Lung (tissue), 12 donors: ENCODE data around the gene DTNB. TPM values are rescaled to one million over a fixed set of nuclear protein-coding genes. Genes with fewer than 3 reads are reported as not detected.

Experiments used
- ATAC-seq: fragments of 200-7000 bp; cut with Tn5 transposase; one replicate; pipeline ENCODE4 v1.9.1; 2020; ENCODE audit warnings: moderate number of reproducible peaks; ENCODE audit not compliant: insufficient read depth, low FRiP score
- DNase-seq, 3 donors: peaks; one replicate each; pipeline ENCODE4 v3.0.0-alpha.2; 2013 to 2017
- H3K27ac ChIP-seq, 2 donors: one replicate each; pipeline ENCODE4 v1.5.1; 2013; ENCODE audit warnings: mild to moderate bottlenecking in 2 of 2, moderate library complexity in 2 of 2, control low read depth in 1 of 2, inconsistent platforms in 1 of 2, low read depth in 1 of 2, low read length in 1 of 2
- H3K27me3 ChIP-seq, 3 donors: one replicate each; pipeline ENCODE4 v1.5.1; 2013; ENCODE audit warnings: low read length in 2 of 3; ENCODE audit not compliant: control insufficient read depth in 3 of 3, insufficient read depth in 3 of 3
- H3K36me3 ChIP-seq, 4 donors: one replicate each; pipeline ENCODE4 v1.5.1; 2013; ENCODE audit warnings: low read length in 4 of 4, mild to moderate bottlenecking in 1 of 4, moderate library complexity in 1 of 4; ENCODE audit not compliant: control insufficient read depth in 4 of 4, insufficient read depth in 4 of 4
- H3K4me1 ChIP-seq, 5 donors: one replicate each; pipeline ENCODE4 v1.5.1; 2013; ENCODE audit warnings: low read length in 5 of 5, mild to moderate bottlenecking in 2 of 5, moderate library complexity in 1 of 5; ENCODE audit not compliant: control insufficient read depth in 5 of 5, insufficient read depth in 5 of 5
- H3K4me3 ChIP-seq: one replicate; pipeline ENCODE4 v1.5.1; 2013; ENCODE audit warnings: mild to moderate bottlenecking, control low read depth, moderate library complexity
- H3K9ac ChIP-seq, 2 donors: one replicate each; pipeline ENCODE4 v1.5.1; 2013; ENCODE audit warnings: low read length in 2 of 2, control low read depth in 1 of 2; ENCODE audit not compliant: insufficient read depth in 1 of 2
- H3K9me3 ChIP-seq, 4 donors: one replicate each; pipeline ENCODE4 v1.5.1; 2013; ENCODE audit warnings: low read length in 3 of 4, mild to moderate bottlenecking in 1 of 4, moderate library complexity in 1 of 4; ENCODE audit not compliant: control insufficient read depth in 4 of 4, insufficient read depth in 3 of 4
- WGBS, 2 donors: extraction: QIAGEN DNeasy Blood & Tissue Kit; methylation state at CpG; one replicate each; pipeline ENCODE4 v1.1.7; 2013; 5-methylcytosine and 5-hydroxymethylcytosine counted together
- polyA plus RNA-seq, 2 donors: library from polyadenylated mRNA; stranded (reverse); fragments of 200-250 nt; gene quantifications; one replicate each; pipeline ENCODE4 v1.2.1, GENCODE V29; 2013
- total RNA-seq, 2 donors: library from RNA; depleted of rRNA in 1 of 2; stranded (reverse); fragments of >200 nt in 1 of 2; gene quantifications; one replicate each; pipeline ENCODE4 v1.2.1, GENCODE V29; 2014 to 2021
- TF ChIP-seq, protein P1 (sequence below): IDR thresholded peaks from 2 replicates; pipeline ENCODE4 v1.5.1; 2012; ENCODE audit warnings: mild to moderate bottlenecking; ENCODE audit errors: control extremely low read depth, extremely low read depth
- donor health status: control.
- donor health status: control.
- donor health status: Bipolar disorder and iron deficiency.
- donor health status: healthy.
- donor health status: DM: yes; HTN: yes; CAD: no.

DTNB gene
- total and polyA plus RNA-seq, 4 donors, result 10.1 to 35.2 (median 20.4) TPM

DNA sequence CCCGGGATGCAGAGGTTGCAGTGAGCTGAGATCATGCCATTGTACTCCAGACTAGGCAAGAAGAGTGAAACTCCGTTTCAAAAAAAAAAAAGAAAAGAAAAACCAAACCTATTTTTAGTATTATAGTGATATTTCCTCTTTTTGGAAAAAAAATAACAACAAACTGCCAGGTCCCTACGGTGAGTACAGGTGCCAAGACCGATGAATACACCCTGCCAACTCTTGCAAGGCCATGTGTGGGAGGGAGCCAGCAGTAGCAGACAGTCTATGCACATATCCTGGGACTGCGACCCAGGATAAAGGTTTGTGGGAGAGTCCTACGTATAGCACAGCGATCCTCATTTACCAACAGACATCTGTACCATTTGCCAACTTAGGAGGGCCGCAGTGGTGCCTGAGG lies 262.1 kb downstream of the DTNB start:
- WGBS, 2 donors, result 66 to 75% methylated on average over 8 of the region's 8 CpGs
- TF ChIP-seq, protein P1, sequence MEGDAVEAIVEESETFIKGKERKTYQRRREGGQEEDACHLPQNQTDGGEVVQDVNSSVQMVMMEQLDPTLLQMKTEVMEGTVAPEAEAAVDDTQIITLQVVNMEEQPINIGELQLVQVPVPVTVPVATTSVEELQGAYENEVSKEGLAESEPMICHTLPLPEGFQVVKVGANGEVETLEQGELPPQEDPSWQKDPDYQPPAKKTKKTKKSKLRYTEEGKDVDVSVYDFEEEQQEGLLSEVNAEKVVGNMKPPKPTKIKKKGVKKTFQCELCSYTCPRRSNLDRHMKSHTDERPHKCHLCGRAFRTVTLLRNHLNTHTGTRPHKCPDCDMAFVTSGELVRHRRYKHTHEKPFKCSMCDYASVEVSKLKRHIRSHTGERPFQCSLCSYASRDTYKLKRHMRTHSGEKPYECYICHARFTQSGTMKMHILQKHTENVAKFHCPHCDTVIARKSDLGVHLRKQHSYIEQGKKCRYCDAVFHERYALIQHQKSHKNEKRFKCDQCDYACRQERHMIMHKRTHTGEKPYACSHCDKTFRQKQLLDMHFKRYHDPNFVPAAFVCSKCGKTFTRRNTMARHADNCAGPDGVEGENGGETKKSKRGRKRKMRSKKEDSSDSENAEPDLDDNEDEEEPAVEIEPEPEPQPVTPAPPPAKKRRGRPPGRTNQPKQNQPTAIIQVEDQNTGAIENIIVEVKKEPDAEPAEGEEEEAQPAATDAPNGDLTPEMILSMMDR, result no peak
- DNase-seq (no peak), ATAC-seq (no peak)
- Histone ChIP-seq H3K4me3 (no peak overlapping the region), H3K9me3 (no peaks in the 10 kb centered on the region), H3K9ac (no peak overlapping the region), H3K27me3 (no peaks in the 10 kb centered on the region), H3K4me1 (no peaks in the 10 kb centered on the region), H3K27ac (no peak overlapping the region), H3K36me3 (no peaks in the 10 kb centered on the region)

DNA sequence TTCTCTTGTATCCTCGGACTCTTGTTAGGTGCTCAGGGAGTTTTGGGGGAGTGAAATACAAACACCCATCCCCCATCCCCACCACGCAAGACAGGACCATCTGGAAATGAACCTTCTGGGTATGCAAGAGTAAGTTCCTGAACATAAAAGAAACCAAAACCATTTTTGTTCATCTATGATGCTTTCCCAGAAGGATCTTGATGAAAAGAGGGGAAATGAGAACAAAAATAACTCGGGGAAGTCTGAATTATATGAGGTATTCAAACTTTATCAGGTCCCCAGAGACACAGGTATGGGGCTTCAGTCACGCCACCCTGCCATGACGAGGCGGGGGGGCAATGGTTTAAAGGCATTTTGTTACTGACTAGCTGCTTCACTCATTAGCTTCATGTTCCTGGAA lies 263.0 kb downstream of the DTNB start:
- WGBS, 2 donors, result 74 to 84% methylated on average over 6 of the region's 6 CpGs
- no peak overlapping the region for H3K27ac ChIP-seq

DNA sequence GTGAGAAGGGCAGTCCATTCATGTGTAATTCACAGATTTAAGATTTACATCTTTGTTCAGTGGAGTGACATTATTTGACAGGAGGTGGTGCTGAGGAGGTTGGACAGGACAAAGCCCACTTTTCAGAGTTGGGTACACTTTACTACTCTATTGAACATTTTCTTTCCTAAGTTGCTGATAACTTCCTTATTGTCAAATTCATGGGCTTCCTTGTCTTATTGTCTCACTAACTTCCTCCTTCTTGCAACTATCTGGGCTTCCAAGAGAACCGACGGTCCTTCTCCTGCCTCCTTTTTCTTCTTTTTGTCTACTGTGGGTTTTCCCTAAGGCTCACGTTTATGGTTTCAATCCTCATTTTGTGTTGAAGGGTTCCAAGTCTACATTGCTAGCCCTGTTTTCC lies 263.9 kb downstream of the DTNB start:
- TF ChIP-seq, protein P1, result no peak
- 42 to 62% methylated on average over 3 of the region's 3 CpGs for WGBS, 2 donors
- Histone ChIP-seq H3K9me3 (no peaks in the 10 kb centered on the region), H3K27me3 (no peaks in the 10 kb centered on the region), H3K9ac (no peak overlapping the region), H3K27ac (no peak overlapping the region), H3K4me1 (no peaks in the 10 kb centered on the region), H3K4me3 (no peak overlapping the region), H3K36me3 (no peaks in the 10 kb centered on the region)
- ATAC-seq (no peak), DNase-seq (no peak)

More for the DNA sequence above, 263.0 kb downstream of the DTNB start:
- Histone ChIP-seq H3K27me3 (no peaks in the 10 kb centered on the region), H3K36me3 (no peaks in the 10 kb centered on the region), H3K4me1 (no peaks in the 10 kb centered on the region), H3K9me3 (no peaks in the 10 kb centered on the region), H3K4me3 (no peak overlapping the region), H3K9ac (no peak overlapping the region)
- ATAC-seq (no peak), DNase-seq (no peak)
- TF ChIP-seq, protein P1, result no peak

DNA sequence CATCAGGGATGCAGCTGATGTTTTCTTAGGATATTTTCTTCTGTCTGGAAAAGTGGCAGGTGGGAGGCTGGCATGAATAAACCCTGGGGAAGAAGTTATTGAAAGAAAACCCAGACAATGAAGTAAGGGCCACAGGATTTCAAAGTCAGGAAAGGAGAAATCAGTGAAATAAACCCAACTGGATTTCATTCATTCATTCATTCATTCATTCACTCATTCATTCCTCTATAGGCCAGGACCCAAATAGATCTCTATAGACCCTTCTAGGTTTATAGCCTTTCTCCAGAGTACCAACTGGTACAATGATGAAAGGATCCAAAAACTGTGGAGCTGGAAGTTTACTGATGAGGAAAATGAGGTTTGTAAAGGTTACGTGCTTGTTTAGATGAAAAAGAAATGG lies 264.3 kb downstream of the DTNB start:
- TF ChIP-seq, protein P1, result no peak
- Histone ChIP-seq H3K36me3 (no peaks in the 10 kb centered on the region), H3K27me3 (no peaks in the 10 kb centered on the region), H3K4me3 (no peak overlapping the region), H3K27ac (no peak overlapping the region), H3K9ac (no peak overlapping the region), H3K4me1 (peaks cover 0 to 1% (median 0%) of the 10 kb centered on the region in 5 donors), H3K9me3 (no peaks in the 10 kb centered on the region)
- 93 to 96% methylated on average over 1 of the region's 1 CpG for WGBS, 2 donors
- DNase-seq, result no peak
- ATAC-seq, result no peak
